Cardiac fibroblast (primary cell): ENCODE results near the gene CFAP54.
"Not testable (repeated sequence)": the region's sequence is repeated elsewhere in the genome, so short reads cannot be mapped to it uniquely, and the experiment has no call there.

Experiments used
- DNase-seq, 2 donors: peaks; one replicate each; pipeline versions ENCODE4 v3.0.0 to v3.0.0-alpha.2; 2010; ENCODE audit warnings: low read depth in 2 of 2
- H3K4me3 ChIP-seq, 2 donors: replicated peaks in 1 of 2; 1 replicate in 1 of 2; 2 replicates in 1 of 2; pipeline ENCODE4 v1.5.1; 2011; ENCODE audit warnings: low read depth in 2 of 2, low read length in 2 of 2, mild to moderate bottlenecking in 2 of 2, moderate library complexity in 1 of 2
- CTCF ChIP-seq: IDR thresholded peaks from one replicate; pipeline ENCODE4 v1.5.1; 2011; ENCODE audit warnings: low read depth, mild to moderate bottlenecking, low read length, inconsistent platforms

The CFAP54 gene

GRCh38 chr12:96585977-96586376 is 96.6 kb downstream of the CFAP54 start:
- H3K4me3 ChIP-seq: no peak overlapping the region
- TF ChIP-seq CTCF: no peak
- DNase-seq: no peak

GRCh38 chr12:96587691-96588090 is 98.3 kb downstream of the CFAP54 start:
- no peak overlapping the region for H3K4me3 ChIP-seq
- DNase-seq: peak; percentile 12 to 46
- no peak for TF ChIP-seq CTCF

GRCh38 chr12:96590970-96591369 is 101.6 kb downstream of the CFAP54 start:
- DNase-seq: peak in 1 of 2 donors; percentile 2
- no peak overlapping the region for H3K4me3 ChIP-seq
- TF ChIP-seq CTCF: no peak

GRCh38 chr12:96604374-96604773 is 115.0 kb downstream of the CFAP54 start:
- H3K4me3 ChIP-seq, DNase-seq: not testable (repeated sequence)

- TF ChIP-seq CTCF: no peak
- DNase-seq: no peak
- H3K4me3 ChIP-seq: no peak overlapping the region
Observed at GRCh38 chr12:96605684-96606083, 116.3 kb downstream of the CFAP54 start.

GRCh38 chr12:96606134-96606533 is 116.8 kb downstream of the CFAP54 start:
- H3K4me3 ChIP-seq: no peak overlapping the region
- no peak for DNase-seq
- TF ChIP-seq CTCF: no peak

- DNase-seq: no peak
- H3K4me3 ChIP-seq: no peak overlapping the region
- TF ChIP-seq CTCF: no peak
Observed at GRCh38 chr12:96606644-96607043, 117.3 kb downstream of the CFAP54 start.
